ENCODE measurements around the gene CYP51A1.
"Not testable (repeated sequence)": the region's sequence is repeated elsewhere in the genome, so short reads cannot be mapped to it uniquely, and the experiment has no call there.

The CYP51A1 gene

GRCh38 chr7:92134271-92135051 is at the start of gene CYP51A1:
Gene CYP51A1, minus strand, starts transcription at chr7:92134477. Its CDS starts 113 bp downstream, at chr7:92134364.
- DNase-seq (ENCODE audit: low read depth) = peak; percentile 90

DNA sequence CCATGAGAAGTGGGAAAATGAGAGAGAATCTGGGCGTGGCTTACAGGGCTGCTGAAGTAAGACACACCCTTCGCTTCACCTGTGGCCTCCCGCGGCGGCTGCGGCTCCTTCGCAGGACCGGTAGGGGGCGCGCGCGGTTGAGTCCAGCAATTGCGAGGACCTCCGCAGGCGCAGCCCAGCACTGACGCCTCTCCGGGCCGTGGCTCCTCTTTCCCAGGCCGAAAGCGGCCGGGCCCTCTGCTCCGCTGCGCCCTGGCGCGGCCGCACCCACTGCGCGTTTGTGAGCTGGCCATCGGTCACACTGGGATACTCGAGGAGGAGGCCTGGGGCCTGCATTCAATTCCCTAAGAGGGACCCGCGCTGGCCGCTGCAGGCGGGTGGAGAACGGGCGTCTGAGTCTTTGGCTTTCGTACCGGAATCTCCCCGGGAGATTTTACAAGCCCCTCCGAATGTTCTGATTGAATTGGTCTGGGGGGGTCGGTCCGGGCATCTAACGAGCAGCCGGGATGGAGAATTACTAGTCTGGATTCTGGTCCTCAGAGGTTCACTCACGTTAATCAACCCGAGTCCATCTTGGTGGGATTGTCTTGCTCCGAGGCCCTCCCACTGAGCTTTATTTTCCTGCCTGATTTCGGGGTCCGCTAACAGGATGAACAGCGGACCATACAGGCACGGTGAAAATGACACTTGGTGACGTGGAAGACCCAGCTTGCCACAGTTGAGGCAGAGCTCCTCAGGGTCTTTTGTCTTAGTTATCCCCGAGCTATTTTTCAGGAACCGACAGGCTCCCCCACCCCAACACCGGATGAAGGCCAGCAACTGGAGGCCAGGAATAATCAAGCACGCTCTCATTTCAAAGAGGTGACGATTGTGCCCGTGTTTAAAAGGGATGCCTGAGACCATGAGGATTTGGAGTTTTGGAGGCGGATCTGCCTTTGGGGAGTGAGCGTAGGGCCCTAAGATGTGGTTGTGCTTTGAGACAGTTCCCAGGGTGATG is 44.9 kb upstream of the CYP51A1 start, which contains the start of gene LRRD1:
Gene LRRD1, minus strand, starts transcription at position 215 of the 997 bp plus-strand sequence. CDS start 13,940 bp downstream, outside the sequence.
- peak; percentile 77 for DNase-seq (ENCODE audit: low read depth)

GRCh38 chr7:92177362-92177761 is 43.1 kb upstream of the CYP51A1 start:
- DNase-seq (ENCODE audit: low read depth) = no peak

DNA sequence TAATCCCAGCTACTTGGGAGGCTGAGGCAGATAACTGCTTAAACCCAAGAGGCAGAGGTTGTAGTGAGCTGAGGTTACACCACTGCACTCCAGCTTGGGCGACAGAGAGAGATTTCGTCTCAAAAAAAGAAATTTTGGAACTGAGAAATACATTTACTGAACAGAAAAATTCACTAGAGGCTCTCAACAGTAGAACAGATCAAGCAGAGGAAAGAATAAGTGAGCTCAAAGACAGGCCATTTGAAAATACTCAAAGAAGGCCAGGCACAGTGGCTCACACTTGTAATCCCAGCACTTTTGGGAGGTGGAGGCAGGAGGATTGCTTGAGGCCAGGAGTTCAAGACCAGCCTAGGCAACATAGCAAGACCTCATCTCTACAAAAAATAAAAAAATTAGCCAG is 35.3 kb upstream of the CYP51A1 start:
- not testable (repeated sequence) for DNase-seq (ENCODE audit: low read depth)

DNA sequence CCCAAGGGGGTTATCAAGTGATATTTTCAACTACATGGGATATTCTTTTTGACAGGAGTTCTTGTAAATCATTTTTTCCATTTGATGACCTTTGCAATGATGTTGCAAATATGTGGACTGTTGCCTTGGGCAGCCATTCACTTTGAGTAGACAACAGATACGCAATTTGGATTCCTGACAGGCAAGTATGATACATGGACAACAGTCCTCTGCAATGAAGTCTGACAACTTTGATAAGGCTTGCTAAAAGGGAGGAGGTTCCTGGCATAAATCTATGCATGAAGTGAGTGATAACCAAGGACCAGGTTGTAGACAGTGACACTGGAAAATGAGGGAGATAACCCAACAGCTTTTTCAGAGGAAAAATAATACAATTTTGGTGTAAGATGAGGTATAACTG is 27.0 kb upstream of the CYP51A1 start:
- DNase-seq (ENCODE audit: low read depth) = no peak

DNA sequence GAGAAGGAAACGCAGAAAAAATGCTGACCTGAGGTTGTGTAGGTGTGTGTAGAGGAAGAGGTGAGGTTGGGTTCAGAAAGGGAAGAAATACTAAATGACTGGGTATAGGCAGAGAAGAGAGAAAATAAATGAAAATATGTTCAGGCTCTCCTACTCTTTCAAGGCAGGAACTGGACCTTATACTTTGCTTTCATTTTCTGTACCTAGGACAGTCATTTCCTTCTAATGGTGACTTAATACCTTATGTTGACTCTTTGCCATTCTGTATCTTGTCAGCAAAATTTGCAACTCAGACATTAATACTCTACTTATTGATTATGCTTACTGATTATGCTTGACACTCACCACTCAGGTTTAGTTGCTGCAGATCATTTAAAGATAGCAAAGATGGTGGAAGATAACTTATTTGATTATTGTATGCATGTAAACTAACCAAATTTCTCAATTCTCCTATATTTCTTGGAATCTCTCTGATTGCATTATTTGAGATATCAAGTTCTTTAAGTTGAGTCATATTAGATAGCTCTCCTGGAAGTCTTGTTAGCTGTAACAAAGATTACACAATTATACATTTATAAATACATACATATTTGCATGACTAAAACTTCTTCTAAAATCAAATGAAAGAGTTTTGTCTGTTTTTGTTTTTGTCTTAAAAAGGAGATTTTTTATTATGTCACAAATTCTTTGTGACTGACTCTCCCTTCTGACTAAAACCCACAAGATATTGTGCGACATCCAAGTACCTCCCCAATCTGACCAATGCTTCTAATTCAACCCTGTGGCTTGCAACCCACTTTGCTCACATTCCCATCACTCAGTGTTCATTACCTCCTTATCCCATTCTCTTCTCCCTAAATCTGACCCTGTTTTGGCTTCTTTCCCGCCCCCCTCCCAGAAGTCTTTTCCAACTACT is 24.6 kb upstream of the CYP51A1 start:
- no peak for DNase-seq (ENCODE audit: low read depth)

DNA sequence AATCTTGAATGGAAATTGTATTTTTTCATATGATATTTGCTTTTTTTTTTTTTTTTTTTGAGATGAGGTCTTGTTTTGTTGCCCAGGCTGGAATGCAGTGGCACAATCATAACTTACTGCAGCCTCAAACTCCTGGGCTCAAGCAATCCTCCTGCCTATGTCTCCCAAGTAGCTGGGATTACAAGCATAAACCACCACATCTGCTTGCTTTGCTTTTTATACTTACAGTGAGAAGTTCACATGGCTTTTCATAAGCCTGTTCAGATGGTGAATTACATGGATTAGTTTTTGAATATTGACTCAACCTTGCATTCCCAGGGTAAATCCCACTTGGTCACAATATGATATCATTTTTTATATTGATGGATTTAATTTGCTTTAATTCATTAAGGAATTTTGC is 22.7 kb upstream of the CYP51A1 start:
- no peak for DNase-seq (ENCODE audit: low read depth)

DNA sequence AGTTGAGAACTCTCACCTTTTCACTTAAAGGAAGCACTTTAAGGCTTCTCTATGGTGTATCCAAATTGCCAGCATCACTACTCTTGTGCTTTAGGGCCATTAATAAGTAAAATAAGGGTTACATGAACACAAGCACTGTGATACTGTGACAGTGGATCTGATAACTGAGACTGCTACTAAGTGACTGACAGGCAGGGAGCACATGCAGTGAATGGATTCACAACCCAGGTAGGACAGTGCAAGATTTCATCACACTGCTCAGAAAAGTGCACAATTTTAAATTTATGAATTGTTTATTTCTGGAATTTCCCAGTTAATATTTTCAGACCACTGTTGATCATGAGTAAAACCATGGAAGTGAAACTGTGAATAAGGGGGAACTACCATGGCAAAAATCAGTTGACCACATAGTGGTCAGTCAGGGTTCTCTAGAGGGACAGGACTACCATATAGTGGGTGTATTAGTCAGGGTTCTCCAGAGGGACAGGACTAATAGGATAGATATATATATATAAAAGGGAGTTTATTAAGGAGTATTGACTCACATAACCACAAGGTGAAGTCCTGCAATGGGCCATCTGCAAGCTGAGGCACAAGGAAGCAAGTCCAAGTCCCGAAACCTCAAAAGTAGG is 20.9 kb upstream of the CYP51A1 start:
- no peak for DNase-seq (ENCODE audit: low read depth)

DNA sequence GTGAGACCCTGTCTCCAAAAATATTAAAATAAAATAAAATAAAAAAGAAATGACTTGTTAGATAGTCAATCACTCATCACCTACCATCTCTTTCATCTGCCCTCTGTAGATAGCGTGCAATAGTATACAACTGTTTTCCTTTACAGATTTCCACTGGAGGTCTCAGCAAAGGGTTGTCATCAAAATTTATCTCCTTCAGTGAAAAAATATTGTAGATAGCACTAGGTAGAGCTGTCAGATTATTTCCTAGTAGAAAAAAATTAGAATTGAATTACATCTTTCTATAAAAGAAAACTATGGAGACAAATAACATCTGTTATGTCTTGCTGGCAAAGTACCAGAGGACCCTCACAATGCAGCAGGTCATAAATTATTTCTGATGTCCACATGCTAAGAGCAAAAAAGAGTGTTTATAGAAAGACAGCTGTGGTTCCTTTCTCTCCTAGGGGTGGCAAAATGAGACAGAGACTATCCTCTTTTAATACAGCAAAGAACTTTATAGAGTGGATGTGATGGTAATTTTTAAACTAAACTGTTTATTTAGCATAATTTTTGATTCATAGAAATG is 16.3 kb upstream of the CYP51A1 start:
- DNase-seq (ENCODE audit: low read depth) = no peak

GRCh38 chr7:92149736-92150239 is 15.5 kb upstream of the CYP51A1 start:
- DNase-seq (ENCODE audit: low read depth) = no peak

- DNase-seq (ENCODE audit: low read depth) = not testable (repeated sequence)
These were observed 9.1 kb upstream of the CYP51A1 start for GRCh38 chr7:92143192-92143880.

GRCh38 chr7:92142791-92143190 is 8.5 kb upstream of the CYP51A1 start:
- not testable (repeated sequence) for DNase-seq (ENCODE audit: low read depth)

- no peak for DNase-seq (ENCODE audit: low read depth)
These were observed 6.9 kb upstream of the CYP51A1 start for GRCh38 chr7:92141161-92141560.

DNA sequence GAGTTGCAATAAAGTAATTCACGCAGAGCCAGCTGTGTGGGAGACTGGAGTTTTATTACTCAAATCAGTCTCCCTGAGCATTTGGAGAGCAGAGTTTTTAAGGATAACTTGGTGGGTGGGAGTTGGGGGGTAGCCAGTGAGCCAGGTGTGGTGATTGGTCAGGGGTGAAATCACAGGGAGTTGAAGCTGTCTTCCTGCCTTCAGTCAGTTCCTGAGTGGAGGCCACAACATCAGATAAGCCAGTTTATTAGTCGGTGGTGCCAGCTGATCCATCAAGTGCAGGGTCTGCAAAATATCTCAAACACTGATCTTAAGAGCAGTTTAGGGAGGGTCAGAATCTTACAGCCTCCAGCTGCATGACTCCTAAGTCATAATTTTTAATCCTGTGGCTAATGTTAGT is 3.3 kb upstream of the CYP51A1 start:
- no peak for DNase-seq (ENCODE audit: low read depth)

DNA sequence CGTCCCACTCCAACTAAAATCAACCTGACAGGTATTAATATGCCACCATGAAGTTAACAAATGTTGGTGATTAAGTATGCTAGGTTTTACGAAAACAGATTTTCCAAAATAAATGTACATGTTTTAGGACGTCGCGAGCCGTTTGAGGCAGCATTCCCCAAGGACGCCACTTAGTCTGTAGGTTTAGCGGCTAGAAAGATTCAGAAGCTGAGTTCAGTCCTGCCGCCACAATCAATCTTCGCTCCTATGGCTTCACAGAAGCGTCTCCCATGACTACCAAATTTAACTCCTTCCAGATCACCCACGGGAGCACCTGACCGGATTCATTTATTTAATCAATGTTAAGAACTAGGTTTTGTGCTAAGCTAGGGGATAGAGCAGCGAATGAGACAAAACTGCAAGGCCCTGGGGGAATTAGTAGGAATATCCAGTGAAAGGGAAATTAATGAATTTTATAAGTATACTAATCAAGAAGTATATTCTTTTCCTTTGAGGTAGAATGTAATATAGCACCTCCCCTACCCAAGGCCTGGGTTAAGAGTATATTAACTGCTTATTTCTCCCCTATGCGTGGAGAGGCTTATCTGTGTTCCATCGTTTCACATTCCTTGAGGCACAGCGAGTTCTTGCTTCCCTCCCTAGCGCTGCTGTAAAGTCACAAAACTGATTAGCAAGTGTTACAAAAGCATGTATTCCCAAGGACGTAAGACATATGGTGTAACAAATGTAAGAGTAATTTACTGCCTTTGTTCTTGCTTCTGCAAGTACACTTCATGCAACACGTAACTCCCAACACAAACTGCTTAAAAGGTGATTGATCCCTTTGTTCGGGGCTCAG is 994 bp upstream of the CYP51A1 start:
- DNase-seq (ENCODE audit: low read depth) = no peak

- DNase-seq (ENCODE audit: low read depth) = peak; percentile 34
These were observed 473 bp downstream of the CYP51A1 start for GRCh38 chr7:92133737-92134270.

- DNase-seq (ENCODE audit: low read depth) = no peak
These were observed 1.0 kb downstream of the CYP51A1 start for GRCh38 chr7:92133133-92133736.

- DNase-seq (ENCODE audit: low read depth) = no peak
These were observed 2.4 kb downstream of the CYP51A1 start for GRCh38 chr7:92131764-92132330.

Measured in stimulated activated CD8-positive, alpha-beta memory T cell treated with anti-CD3 and anti-CD28 coated beads, Interleukin-12 subunit alpha, Interleukin-12 subunit beta, amount 100 ng/mL, for 1 hour (primary cell).